PC-3 (cell line): ENCODE measurements around the gene TDRD7. TPM values are rescaled to one million over a fixed set of nuclear protein-coding genes. Genes with fewer than 3 reads are reported as not detected.
A peak's percentile ranks its signal among the peaks of the same experiment; 100 is the strongest.

Experiments used
- ATAC-seq: fragments of 200-7000 bp; cut with Tn5 transposase; 2 replicates; pipeline ENCODE4 v1.9.1; 2020; ENCODE audit warnings: mild to moderate bottlenecking, moderate library complexity
- BruUV-seq: library from RNA; stranded (reverse); fragments of 400-500 nt; replicated peaks from 2 replicates; lab custom pipeline; 2021; lab: Mats Ljungman, UMichigan
- CTCF ChIA-PET: fragments of 300-600 bp; sonication (Branson Sonifier 250); formaldehyde crosslinking; loops from one replicate; lab custom pipeline; 2022; ENCODE audit warnings: antibody characterized with exemption; lab: Charles Lee
- POLR2A ChIA-PET: fragments of 300-600 bp; sonication (Branson Sonifier 250); formaldehyde crosslinking; loops from one replicate; lab custom pipeline; 2022; ENCODE audit warnings: antibody characterized with exemption; ENCODE audit not compliant: unreplicated experiment; lab: Charles Lee
- DNase-seq: peaks from one replicate; pipeline ENCODE4 v3.0.0-alpha.2; 2015
- H2AFZ ChIP-seq: fragments of 300-600 bp; sonication (generic); 2 replicates; pipeline ENCODE4 v1.6.0; 2016; ENCODE audit warnings: antibody characterized with exemption, low read length
- H3F3A ChIP-seq: fragments of 300-600 bp; sonication (generic); one replicate; pipeline ENCODE4 v1.6.0; 2017; ENCODE audit warnings: antibody characterized with exemption, low read length, control low read depth, mild to moderate bottlenecking; ENCODE audit not compliant: unreplicated experiment
- H3K27ac ChIP-seq: fragments of 300-600 bp; sonication (generic); 2 replicates; pipeline ENCODE4 v1.5.1; 2016; ENCODE audit warnings: mild to moderate bottlenecking, low read length
- H3K27me3 ChIP-seq: fragments of 300-600 bp; sonication (generic); 2 replicates; pipeline ENCODE4 v1.6.1; 2016; ENCODE audit warnings: low read length, mixed read lengths
- H3K36me3 ChIP-seq: fragments of 300-600 bp; sonication (generic); 2 replicates; pipeline ENCODE4 v1.6.1; 2016; ENCODE audit warnings: low read depth, mixed run types, low read length, mixed read lengths
- H3K4me1 ChIP-seq: fragments of 300-600 bp; sonication (generic); 2 replicates; pipeline ENCODE4 v1.5.1; 2016; ENCODE audit warnings: low read length; ENCODE audit not compliant: insufficient read depth
- H3K4me2 ChIP-seq: fragments of 300-600 bp; sonication (generic); 2 replicates; pipeline ENCODE4 v1.6.0; 2016; ENCODE audit warnings: low read length
- H3K4me3 ChIP-seq: fragments of 300-600 bp; sonication (generic); 2 replicates; pipeline ENCODE4 v1.5.1; 2016; ENCODE audit warnings: mild to moderate bottlenecking, low read length, mixed read lengths
- H3K79me2 ChIP-seq: fragments of 300-600 bp; sonication (generic); 2 replicates; pipeline ENCODE4 v1.6.1; 2017; ENCODE audit warnings: low read length, mixed read lengths
- H3K9ac ChIP-seq: fragments of 300-600 bp; sonication (generic); 2 replicates; pipeline ENCODE4 v1.6.0; 2016; ENCODE audit warnings: mild to moderate bottlenecking, low read length
- H3K9me2 ChIP-seq: fragments of 300-600 bp; sonication (generic); replicated peaks from 2 replicates; pipeline ENCODE4 v1.6.1; 2016; ENCODE audit warnings: mixed run types, low read length, mixed read lengths
- H3K9me3 ChIP-seq: fragments of 300-600 bp; sonication (generic); 2 replicates; pipeline ENCODE4 v1.6.1; 2016; ENCODE audit warnings: low read length, mixed read lengths
- H4K20me1 ChIP-seq: fragments of 300-600 bp; sonication (generic); 2 replicates; pipeline ENCODE4 v1.6.1; 2016; ENCODE audit warnings: low read length, mixed read lengths
- EZH2 ChIP-seq: fragments of 300-600 bp; sonication (generic); IDR thresholded peaks from one replicate; pipeline ENCODE4 v1.6.1; 2017; ENCODE audit warnings: antibody characterized with exemption, mild to moderate bottlenecking, low read length; ENCODE audit not compliant: unreplicated experiment
- EZH2phosphoT487 ChIP-seq: fragments of 300-600 bp; sonication (generic); IDR thresholded peaks from 2 replicates; pipeline ENCODE4 v1.6.1; 2018; ENCODE audit warnings: mild to moderate bottlenecking, antibody characterized with exemption, low read length, borderline replicate concordance
- intact Hi-C: fragments of 100-400 bp; cut with micrococcal nuclease; formaldehyde crosslinking; loops from 2 replicates; pipeline ENCODE4 v1.9.0; 2023
- total RNA-seq: library from RNA; depleted of rRNA; stranded (reverse); fragments of >200 nt; gene quantifications from 2 replicates; pipeline ENCODE4 v1.2.3, GENCODE V29; 2014
- TF ChIP-seq, protein P1 (sequence below): fragments of 300-600 bp; sonication (generic); conservative IDR thresholded peaks from 2 replicates; pipeline ENCODE4 v1.5.1; 2017; ENCODE audit warnings: antibody characterized with exemption, low read depth, mild to moderate bottlenecking, low read length

The TDRD7 gene
- total RNA-seq, 1 experiment from 2014 or later = 4.2 TPM

DNA sequence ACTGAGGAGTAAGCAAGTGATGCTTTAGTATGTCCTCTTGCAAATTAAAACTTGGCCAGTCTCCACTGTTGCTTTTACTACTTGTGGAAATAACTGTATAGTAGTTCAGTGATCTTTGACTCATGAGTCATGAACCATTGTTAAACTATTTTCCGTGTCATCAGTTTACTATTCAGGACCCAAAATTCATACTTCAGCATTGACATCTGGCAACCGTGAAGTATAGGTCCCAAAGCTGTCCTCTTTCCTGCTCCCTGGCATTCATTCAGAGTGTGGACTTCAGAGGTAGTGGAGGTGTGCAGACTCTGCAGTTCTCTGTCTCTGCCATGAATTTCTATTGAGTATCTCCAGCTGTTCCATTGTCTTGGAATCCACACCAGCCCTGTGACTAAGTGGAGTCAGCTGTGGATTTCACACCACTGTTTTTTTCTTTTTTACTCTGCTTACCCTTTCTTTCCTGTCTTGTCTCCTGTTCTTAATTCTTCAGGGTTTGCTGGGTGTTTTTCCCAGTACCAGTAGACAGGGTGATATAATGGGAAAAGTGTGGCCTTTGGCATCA, 7.5 kb downstream of the TDRD7 start:
- Histone ChIP-seq H3K4me1 (peaks cover 9% of the 10 kb centered on the region), H3K27me3 (no peaks in the 10 kb centered on the region), H3F3A (no peaks in the 10 kb centered on the region), H3K27ac (no peak overlapping the region), H3K9ac (no peak overlapping the region), H3K36me3 (no peaks in the 10 kb centered on the region), H3K9me2 (no peaks in the 10 kb centered on the region), H3K4me2 (no peak overlapping the region), H3K9me3 (no peaks in the 10 kb centered on the region), H4K20me1 (no peaks in the 10 kb centered on the region), H2AFZ (no peak overlapping the region), H3K4me3 (no peak overlapping the region), H3K79me2 (no peaks in the 10 kb centered on the region)
- BruUV-seq = no TSS peak
- peak; percentile 56 for DNase-seq
- TF ChIP-seq EZH2phosphoT487 = no peak
- ATAC-seq = peak; percentile 56
- intact Hi-C loops = no loop called here
- POLR2A ChIA-PET = no interaction called here
- CTCF ChIA-PET = no interaction called here

DNA sequence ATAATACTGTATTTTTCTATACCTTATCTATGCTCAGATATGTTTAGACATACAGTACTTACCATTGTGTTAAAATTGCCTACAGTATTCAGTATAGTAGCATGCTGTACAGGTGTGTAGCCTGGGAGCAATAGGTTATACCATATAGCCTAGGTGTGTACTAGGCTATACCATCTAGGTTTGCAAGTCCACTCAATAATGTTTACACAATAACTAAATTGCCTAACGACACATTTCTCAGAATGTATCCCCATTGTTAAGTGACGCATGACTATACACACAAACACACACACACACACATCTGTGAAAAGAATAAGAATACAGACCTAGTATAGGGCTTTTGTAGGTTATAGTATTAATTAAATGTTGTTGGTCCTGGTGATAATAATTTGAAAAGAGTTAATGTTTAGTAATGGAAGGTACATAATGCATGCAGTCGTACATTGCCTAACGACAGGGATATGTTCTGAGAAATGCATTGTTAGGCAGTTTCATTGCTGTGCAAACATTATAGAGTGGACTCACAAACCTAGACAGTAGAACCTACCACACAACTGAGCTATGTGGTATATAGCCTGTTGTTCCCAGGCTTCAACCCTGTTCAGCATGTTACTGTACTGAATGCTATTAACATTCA, 13.6 kb downstream of the TDRD7 start:
- H3K4me1 ChIP-seq = no peaks in the 10 kb centered on the region
- no peak overlapping the region for H3K27ac ChIP-seq
- no peaks in the 10 kb centered on the region for H3K9me2 ChIP-seq
- CTCF ChIA-PET = no interaction called here
- no peaks in the 10 kb centered on the region for H3F3A ChIP-seq
- POLR2A ChIA-PET = no interaction called here
- no peaks in the 10 kb centered on the region for H3K36me3 ChIP-seq
- H3K4me3 ChIP-seq = no peak overlapping the region
- no peak for TF ChIP-seq EZH2phosphoT487
- TF ChIP-seq EZH2 = no peak
- TF ChIP-seq, protein P1, sequence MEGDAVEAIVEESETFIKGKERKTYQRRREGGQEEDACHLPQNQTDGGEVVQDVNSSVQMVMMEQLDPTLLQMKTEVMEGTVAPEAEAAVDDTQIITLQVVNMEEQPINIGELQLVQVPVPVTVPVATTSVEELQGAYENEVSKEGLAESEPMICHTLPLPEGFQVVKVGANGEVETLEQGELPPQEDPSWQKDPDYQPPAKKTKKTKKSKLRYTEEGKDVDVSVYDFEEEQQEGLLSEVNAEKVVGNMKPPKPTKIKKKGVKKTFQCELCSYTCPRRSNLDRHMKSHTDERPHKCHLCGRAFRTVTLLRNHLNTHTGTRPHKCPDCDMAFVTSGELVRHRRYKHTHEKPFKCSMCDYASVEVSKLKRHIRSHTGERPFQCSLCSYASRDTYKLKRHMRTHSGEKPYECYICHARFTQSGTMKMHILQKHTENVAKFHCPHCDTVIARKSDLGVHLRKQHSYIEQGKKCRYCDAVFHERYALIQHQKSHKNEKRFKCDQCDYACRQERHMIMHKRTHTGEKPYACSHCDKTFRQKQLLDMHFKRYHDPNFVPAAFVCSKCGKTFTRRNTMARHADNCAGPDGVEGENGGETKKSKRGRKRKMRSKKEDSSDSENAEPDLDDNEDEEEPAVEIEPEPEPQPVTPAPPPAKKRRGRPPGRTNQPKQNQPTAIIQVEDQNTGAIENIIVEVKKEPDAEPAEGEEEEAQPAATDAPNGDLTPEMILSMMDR = no peak
- DNase-seq = no peak
- H3K9me3 ChIP-seq = no peaks in the 10 kb centered on the region
- no TSS peak for BruUV-seq
- no peaks in the 10 kb centered on the region for H3K79me2 ChIP-seq
- H3K27me3 ChIP-seq = no peaks in the 10 kb centered on the region
- ATAC-seq = no peak
- intact Hi-C loops = no loop called here
- H4K20me1 ChIP-seq = no peaks in the 10 kb centered on the region
- no peak overlapping the region for H3K9ac ChIP-seq
- H2AFZ ChIP-seq = no peak overlapping the region
- no peak overlapping the region for H3K4me2 ChIP-seq

DNA sequence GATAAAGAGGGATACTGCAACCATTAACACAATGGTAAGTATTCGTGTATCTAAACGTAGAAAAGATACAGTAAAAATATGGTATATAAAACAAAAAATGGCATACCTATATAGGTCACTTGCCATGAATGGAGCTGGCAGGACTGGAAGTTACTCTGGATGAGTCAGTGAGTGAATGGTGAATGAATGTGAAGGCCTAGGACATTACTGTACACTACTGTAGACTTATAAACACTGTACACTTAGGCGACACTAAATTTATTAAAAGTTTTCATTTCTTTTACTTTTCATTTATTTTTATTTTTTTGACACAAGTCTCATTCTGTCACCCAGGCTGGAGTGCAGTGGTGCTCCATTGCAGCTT, 14.1 kb downstream of the TDRD7 start:
- H3K27me3 ChIP-seq = no peaks in the 10 kb centered on the region
- DNase-seq = peak; percentile 28
- H3F3A ChIP-seq = no peaks in the 10 kb centered on the region
- ATAC-seq = peak; percentile 48; the same call in 1 of the 2 replicates
- H3K4me3 ChIP-seq = no peak overlapping the region
- no TSS peak for BruUV-seq
- H3K4me2 ChIP-seq = no peak overlapping the region
- no peaks in the 10 kb centered on the region for H4K20me1 ChIP-seq
- no peaks in the 10 kb centered on the region for H3K4me1 ChIP-seq
- H3K9me3 ChIP-seq = no peaks in the 10 kb centered on the region
- TF ChIP-seq, protein P1 = no peak
- no peak for TF ChIP-seq EZH2
- TF ChIP-seq EZH2phosphoT487 = no peak
- no peaks in the 10 kb centered on the region for H3K9me2 ChIP-seq
- H3K36me3 ChIP-seq = no peaks in the 10 kb centered on the region
- ChIA-PET CTCF (no interaction called here), POLR2A (no interaction called here)
- H3K79me2 ChIP-seq = no peaks in the 10 kb centered on the region
- no peak overlapping the region for H3K9ac ChIP-seq
- no peak overlapping the region for H2AFZ ChIP-seq
- intact Hi-C loops = no loop called here
- H3K27ac ChIP-seq = no peak overlapping the region
